NCI-H187 (cell line): Measurements from ENCODE around the gene SNCB.

ENCODE experiments used
- DNase-seq, 2 experiments: peaks; one replicate each; lab custom pipeline; 2025; lab: John Stamatoyannopoulos, UW

The SNCB gene

GRCh38 chr5:176629853-176630680, at the start of gene SNCB, which contains the start of gene EIF4E1B:
Gene SNCB, minus strand, starts transcription at chr5:176630534. Its CDS starts 880 bp downstream, at chr5:176629654.
Gene EIF4E1B, plus strand, starts transcription at chr5:176630675. Its CDS starts 12,113 bp downstream, at chr5:176642788.
- peak in 1 of 2 experiments; percentile 31 for DNase-seq

DNA sequence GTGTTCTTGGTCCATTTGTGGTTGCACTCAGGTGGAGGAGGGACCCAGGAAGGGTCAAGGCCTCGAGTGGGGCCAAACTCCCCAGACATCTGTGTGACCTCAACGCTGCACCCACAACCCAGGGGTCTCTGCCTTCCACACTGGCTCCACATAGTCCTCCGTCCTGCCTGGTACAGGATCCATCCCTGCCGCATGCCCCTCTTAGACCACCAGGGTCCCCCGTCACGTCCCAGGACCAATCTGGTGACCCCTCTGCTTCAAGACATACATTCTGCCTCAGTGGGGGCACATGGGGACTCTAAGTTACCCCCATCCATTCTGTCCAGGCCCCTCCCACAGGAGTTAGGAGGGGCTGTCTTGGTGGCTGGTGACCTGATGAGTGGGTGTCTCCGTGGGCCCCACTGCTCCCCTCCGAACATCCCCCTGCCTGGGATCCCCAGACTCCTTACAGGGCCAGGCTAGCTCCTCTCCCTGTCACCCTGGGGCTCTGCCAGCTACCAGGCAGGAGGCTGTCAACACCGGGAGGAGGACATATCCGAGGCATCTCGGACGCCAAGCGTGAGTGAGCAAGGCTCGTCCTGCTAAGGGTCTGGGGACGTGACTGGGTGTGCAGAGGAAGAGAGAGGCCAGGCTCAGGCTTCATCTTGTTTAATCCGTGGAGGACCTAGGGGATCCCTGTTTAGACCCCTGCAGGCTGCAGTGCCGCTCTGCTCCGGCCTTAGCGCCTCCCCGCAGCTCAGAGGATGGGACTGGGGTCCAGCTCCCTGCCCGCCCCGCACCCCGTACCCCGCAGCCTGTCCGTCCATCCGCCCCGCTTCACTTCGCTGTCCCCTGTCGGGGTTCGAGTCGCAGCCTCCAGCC, 49.3 kb upstream of the SNCB start:
- DNase-seq = no peak

GRCh38 chr5:176678584-176678983, 48.2 kb upstream of the SNCB start:
- no peak for DNase-seq

- no peak for DNase-seq
Observed at GRCh38 chr5:176677209-176677939, 47.0 kb upstream of the SNCB start.

GRCh38 chr5:176676361-176676824, 46.1 kb upstream of the SNCB start:
- DNase-seq = no peak

DNA sequence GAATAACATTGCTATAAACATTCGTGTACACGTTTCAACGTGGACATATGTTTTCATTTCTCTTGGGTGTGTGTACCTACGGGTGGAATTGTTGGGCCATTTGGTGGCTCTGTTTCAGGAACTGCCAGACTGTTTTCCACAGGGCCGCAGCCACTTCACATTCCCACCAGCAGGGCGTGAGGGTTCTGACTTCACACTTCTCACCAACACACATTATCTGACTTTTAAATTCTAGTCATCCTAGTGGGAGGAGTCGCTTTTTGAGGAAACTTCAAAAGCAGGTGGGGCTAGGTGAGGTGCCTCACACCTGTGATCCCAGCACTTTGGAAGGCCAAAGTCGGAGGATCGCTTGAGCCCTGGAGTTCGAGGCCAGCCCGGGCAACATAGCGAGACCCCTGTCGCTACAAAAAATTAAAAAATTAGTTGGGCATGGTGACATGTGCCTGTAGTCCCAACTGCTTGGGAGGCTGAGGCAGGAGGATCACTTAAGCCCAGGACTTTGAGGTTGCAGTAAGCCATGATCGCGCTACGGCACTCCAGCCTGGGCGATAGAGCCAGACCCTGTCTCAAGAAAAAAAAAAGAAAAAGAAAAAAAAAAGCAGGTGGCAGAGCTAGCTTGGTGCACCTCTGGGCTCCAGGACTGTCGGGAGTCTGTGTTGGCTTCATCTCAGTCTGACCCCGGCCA, 45.5 kb upstream of the SNCB start:
- no peak for DNase-seq

- no peak for DNase-seq
Observed at GRCh38 chr5:176674799-176675198, 44.5 kb upstream of the SNCB start.

DNA sequence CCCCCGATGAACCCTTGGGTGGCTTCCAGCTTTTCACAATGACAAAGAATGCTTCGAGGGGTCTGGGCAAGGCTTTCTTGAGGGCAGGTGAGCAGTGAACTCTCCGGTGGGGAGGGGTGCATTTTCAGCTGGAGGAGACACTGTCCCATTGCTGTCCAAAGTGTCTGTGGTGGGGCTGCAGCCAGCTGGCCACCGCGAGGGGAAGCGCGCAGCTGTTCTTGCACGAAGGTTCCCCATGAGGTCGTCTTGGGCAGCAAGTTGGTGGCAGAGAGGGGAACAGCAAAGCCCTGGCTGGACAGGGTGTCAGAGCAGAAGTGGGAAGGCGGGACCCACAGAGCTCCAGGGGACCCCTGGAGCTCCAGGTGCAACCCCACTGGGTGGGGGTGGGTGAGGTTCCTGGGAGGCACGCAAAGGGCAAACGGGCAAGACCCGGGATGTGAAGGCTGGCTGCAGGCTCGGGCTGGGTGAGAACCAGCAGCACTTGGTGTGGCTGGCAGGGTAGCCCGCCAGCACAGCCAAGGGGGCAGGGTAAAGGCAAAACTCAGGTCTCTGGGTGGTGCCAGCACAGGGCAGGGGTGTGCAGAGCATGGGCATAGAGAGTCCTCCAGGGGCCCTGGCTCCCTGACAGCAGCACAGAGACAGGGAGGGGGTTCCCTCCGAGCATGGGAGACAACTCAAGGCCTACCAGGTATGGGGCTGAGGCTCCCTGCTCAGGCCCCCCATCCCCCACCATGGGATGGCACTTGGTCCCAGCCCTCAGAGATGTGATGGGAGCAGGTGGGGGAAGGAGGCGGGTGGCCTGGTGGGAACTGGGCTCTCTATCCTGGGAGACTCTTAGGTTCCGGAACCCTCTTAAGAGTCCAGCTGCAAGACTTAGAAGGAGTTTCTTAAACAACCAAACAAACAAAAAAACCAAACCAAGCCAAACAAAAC, 43.6 kb upstream of the SNCB start:
- no peak for DNase-seq

DNA sequence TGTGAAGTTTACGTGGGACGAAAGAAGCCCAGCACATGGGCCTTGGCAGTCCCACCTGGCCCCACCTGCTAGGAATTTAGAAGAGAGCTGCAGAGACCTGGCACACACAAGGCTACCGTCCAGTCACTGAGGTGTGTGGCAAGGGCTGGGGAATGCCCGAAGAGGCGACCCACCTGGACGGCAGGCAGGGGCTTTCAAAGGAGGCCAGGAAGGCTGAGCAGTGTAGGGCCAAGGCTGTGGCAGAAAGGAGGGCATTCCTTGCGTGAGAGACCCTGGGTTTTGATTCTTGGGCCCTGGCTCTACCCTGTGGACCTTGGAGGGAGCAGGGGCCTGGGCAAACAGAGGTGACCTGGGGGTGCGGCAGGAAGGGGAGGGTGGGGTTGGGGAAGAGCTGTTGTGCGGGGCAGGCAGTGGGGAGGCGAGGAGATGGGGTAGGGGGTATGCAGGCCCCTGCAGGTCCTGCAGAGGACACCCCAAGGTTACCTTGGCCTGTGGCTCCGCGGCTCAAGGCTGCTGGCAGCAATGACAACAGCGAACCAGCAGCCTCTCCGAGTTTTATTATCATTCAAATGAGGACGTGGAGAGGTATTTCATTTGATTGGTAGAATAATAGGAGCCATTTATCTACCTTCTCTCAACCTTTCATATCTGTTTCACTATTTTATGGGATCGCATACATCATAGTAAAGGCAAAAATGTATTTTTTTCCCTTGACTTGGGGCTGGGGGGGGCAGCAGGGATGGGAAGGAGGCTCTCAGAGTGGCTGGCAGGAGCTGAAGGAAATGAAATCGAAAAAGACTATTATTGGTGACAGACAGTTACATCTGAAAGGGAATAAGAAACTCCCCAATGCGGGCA, 41.8 kb upstream of the SNCB start:
- DNase-seq = no peak

DNA sequence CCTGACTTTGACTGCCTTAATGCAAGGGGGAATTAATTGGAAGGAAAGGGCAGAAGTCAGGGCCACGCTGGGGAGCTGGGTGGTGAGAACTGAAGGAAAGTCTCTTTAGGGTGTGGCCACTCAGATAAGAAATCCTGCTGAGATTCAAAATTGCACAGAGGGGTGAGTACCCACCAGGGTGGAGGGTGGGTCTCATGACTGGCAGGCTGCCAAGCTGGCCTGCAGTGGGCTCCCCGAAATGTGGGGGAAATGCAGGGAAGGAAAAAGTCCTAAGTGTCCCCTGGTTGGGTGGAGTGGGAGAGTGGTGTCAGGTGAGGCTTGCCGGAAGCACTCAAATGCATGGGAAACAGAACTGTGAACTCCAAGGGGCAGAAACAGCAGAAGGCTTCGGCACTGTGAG, 41.1 kb upstream of the SNCB start:
- DNase-seq = no peak

DNA sequence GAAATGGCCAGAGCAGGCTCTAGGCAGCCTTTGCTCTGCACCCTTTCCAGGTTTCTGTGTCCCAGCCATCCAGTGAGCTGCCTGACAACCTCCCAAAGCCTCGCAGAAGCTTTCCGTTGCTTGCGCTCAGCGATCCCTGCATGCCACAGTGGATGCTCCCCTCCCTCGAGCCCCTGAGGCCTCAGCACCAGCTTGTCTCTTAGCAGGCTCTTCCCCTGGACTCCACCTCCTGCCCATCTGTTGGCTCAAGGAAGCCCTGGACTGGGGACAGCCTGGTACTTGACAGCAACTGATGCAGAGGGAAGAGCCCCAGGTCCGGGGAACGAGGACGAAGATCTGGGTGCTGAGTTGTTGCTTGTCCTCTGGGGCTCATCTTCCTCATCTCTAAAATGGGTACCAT, 40.1 kb upstream of the SNCB start:
- no peak for DNase-seq

DNA sequence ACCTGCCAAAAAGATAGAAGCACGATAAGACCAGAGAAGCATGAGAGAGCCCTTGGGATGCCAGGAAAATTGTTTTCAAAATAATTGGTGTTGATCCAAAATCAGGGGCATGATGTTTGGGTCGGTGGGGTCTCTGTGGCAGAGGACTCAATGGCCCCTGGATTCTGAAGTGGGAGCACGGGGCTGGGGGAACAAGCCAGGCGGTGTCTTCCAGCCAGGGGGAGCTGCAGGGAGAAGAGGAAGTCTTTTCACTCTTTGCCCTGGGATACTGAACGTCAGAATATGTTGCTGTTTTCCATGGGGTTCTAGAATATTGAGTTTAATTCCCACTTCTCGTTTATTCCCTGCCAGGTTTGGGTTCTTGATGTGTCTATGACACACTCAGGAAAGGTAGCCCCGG, 37.3 kb upstream of the SNCB start:
- no peak for DNase-seq

GRCh38 chr5:176665517-176665916, 35.2 kb upstream of the SNCB start:
- DNase-seq = no peak

DNA sequence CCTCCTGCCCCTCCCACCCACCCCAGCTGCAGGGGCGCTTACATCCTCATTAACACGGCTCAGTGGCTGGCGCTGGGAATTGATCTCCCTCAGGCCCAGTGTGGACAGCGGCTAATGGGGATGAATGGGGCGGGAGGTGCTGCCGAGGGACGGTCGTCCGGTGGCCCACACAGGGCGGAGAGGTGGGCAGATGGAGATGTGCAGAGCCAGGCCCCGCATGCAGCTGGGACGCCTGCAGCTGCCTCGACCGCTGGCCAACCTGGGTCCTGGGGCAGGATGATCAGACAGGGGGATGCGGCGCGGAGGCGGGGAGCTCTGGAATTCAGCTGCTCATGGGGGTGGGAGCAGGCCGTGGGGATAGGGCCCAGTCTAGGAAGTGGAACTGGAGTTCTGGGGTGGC, 34.6 kb upstream of the SNCB start:
- DNase-seq = no peak

DNA sequence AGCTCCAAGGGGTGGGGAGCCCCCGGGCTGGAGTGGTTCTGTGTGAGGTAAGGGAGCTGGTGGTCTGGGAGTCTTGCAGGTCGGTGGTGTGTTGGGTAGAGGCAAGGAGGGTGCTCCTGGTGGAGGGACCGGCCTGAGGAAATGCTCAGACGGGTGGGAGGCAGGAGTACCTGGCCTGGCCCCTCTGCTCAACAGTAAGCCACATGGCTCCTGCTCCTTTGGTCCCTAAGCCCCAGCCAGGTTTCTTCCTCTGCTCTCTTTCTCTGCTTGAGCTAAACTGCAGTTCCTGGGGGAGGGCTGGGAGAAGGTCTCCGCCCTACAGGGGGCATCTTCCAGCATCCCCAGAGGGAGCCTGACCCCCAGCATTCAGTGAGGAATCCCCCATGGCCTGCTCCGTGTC, 34.1 kb upstream of the SNCB start:
- DNase-seq = no peak

DNA sequence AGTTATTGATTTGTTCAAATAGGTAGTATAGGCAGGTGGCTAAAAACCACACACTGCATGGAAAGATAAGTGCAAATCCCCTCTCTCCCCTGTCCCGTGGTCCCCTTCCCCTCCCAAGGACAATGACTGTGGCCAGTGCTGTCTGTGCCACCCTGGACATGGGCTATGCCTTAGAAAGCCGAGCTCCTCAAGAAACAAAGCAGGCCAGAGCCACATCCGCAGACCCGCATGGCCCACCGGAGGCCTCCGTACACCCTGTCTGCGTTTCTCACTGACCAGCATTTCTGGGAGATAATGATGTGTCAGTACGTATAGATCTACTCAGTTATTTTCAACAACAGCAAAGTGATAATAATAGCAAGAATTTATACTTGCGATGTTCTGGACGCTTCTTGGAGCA, 33.2 kb upstream of the SNCB start:
- DNase-seq = no peak

DNA sequence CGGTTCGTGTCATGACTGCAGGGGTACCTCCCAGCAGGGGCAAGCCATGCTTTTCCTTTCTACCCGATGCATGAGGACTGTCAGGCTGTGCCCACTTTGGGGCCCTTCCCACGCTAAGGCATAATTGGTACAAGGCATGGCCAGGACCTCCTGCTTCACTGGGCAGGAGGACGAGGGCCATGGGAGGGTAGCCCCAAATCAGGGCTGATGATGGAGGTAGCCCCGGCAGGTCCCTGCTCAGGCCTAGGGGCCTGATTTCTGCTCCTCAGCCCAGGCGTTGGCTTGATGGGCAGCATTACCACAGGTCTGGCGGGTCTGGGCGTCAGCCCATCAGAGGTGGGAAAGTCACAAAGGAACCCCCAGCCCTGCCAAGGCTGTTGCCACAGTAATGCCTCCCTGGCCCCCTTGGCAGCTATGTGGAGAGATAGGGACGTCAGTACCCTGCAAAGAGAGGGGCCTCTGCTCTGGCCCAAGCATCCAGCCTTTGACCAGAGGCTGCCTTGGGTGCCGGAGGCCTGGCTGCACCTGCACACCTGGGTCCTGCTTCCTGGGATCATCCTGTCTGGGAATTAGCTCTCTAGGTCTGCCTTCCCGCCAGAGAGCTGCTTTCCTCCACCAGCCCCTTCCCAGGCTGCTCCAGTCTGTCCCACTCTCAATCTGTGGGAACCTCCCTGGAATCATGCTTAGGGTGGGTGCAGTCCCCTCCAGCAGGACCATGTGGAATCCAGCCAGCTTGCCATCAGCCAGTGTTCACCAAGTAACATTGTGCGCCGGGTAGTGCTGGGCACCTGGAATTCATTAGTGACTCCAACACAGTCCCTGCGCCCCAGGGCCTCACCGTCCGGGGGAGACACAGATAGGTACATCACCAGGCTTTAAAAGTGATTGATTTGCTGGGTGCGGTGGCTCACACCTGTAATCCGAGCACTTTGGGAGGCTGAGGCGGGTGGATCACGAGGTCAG, 32.3 kb upstream of the SNCB start:
- no peak for DNase-seq

DNA sequence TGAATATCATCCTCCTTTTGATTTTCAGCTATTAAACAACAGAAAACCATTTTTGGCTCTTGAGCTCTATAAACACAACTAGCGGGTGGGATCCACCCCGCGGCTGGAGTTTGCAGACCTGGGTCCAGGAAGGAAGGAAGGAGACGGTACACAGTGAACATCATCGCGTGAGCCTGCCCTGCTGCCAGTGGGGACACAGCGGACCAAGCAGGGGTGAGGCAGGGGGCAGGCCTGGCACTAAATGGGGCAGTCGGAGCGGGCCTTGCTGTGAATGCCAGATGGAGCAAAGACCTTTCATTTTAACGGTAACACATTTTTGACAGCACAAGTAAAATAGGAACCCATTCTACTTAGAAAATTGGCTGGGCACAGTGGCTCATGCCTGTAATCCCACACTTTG, 31.3 kb upstream of the SNCB start:
- no peak for DNase-seq
